RPMI7951 (cell line): ENCODE results near the gene SPRED1. TPM values are rescaled to one million over a fixed set of nuclear protein-coding genes. Genes with fewer than 3 reads are reported as not detected.

Experiments
- DNase-seq: peaks from one replicate; pipeline ENCODE4 v3.0.0-alpha.2; 2012; ENCODE audit warnings: low read depth
- total RNA-seq: library from RNA; depleted of rRNA; stranded (reverse); fragments of >200 nt; shearing (Covaris generic); gene quantifications from 2 replicates; pipeline ENCODE4 v1.2.3, GENCODE V29; 2014

The SPRED1 gene
- total RNA-seq, 1 experiment from 2014 or later, result 67.6 TPM

GRCh38 chr15:38281031-38281430 lies 28.4 kb downstream of the SPRED1 start:
- no peak for DNase-seq

GRCh38 chr15:38283010-38283409 lies 30.4 kb downstream of the SPRED1 start:
- DNase-seq, result no peak

GRCh38 chr15:38285456-38285855 lies 32.8 kb downstream of the SPRED1 start:
- no peak for DNase-seq

- no peak for DNase-seq
Measured at GRCh38 chr15:38294126-38294525, 41.5 kb downstream of the SPRED1 start.

- peak; percentile 45 for DNase-seq
Measured at GRCh38 chr15:38297623-38298388, 45.2 kb downstream of the SPRED1 start.

GRCh38 chr15:38299216-38299615 lies 46.6 kb downstream of the SPRED1 start:
- DNase-seq, result peak; percentile 78

- peak; percentile 20 for DNase-seq
Measured at GRCh38 chr15:38300395-38300794, 47.8 kb downstream of the SPRED1 start.

- DNase-seq, result no peak
Measured at GRCh38 chr15:38304481-38304880, 51.8 kb downstream of the SPRED1 start.

GRCh38 chr15:38307251-38307650 lies 54.6 kb downstream of the SPRED1 start:
- DNase-seq, result no peak

GRCh38 chr15:38307861-38308641 lies 55.4 kb downstream of the SPRED1 start:
- no peak for DNase-seq

- DNase-seq, result no peak
Measured at GRCh38 chr15:38308797-38309196, 56.2 kb downstream of the SPRED1 start.

- no peak for DNase-seq
Measured at GRCh38 chr15:38312190-38312589, 59.6 kb downstream of the SPRED1 start.

- DNase-seq, result no peak
Measured at GRCh38 chr15:38316311-38316710, 63.7 kb downstream of the SPRED1 start.

GRCh38 chr15:38320181-38320580 lies 67.5 kb downstream of the SPRED1 start:
- peak; percentile 14 for DNase-seq

GRCh38 chr15:38320866-38321265 lies 68.2 kb downstream of the SPRED1 start:
- no peak for DNase-seq

GRCh38 chr15:38323895-38324294 lies 71.3 kb downstream of the SPRED1 start:
- DNase-seq, result no peak

- no peak for DNase-seq
Measured at GRCh38 chr15:38324939-38325647, 72.5 kb downstream of the SPRED1 start.

GRCh38 chr15:38325648-38325990 lies 73.0 kb downstream of the SPRED1 start:
- no peak for DNase-seq

GRCh38 chr15:38332711-38333110 lies 80.1 kb downstream of the SPRED1 start:
- no peak for DNase-seq

- no peak for DNase-seq
Measured at GRCh38 chr15:38335116-38335515, 82.5 kb downstream of the SPRED1 start.

- DNase-seq, result no peak
Measured at GRCh38 chr15:38344351-38344750, 91.7 kb downstream of the SPRED1 start.

- no peak for DNase-seq
Measured at GRCh38 chr15:38349251-38349650, 96.6 kb downstream of the SPRED1 start.

- DNase-seq, result no peak
Measured at GRCh38 chr15:38351466-38351865, 98.8 kb downstream of the SPRED1 start.
